OCI-LY3 (cell line): Measurements from ENCODE around the gene SETBP1.

ENCODE experiments used
- EZH2phosphoT487 ChIP-seq: fragments of 200-600 bp; shearing (Covaris generic); IDR thresholded peaks from 2 replicates; pipeline ENCODE4 v1.6.1; 2018; ENCODE audit warnings: antibody characterized with exemption, mixed run types, low read depth
- TF ChIP-seq, protein P1 (sequence below): fragments of 200-600, 300-600 bp; sonication (generic); IDR thresholded peaks from 2 replicates; pipeline ENCODE4 v1.5.1; 2014; ENCODE audit warnings: antibody characterized with exemption, low read length, low read depth

DNA sequence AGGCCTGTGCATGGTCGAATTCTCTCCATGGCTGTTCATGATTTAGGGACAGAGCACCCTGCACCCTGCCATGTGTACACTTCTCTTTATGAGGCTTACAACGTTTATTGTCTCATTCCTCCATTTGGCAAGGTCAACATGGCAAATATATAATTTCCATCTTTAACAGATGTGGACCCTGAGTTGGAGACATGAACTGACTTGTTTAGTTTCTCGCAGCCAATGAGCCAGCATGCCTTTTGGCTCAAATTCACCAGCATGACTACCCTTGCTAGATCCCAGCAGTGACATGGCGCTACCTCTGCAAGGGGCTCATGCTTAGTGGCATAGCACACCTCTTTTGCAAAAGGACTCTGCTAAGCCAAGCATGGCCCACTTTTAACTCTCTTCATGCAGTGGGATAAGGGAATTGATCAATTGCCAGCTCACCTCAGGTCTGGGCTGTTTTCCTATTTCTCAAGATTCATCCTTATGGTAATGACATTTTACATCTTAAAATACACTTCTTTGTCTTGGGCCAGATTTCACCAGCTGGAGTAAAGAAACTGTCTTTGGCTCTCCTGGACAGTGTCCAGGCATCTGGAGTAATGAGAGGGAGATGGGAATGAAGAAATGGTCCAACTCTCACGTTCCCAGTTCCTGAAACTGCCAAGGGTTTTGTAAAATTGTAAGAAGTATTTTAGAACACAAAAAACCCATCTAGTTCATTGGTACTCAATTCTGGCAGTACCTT lies 159.5 kb downstream of the SETBP1 start:
- TF ChIP-seq, protein P1, sequence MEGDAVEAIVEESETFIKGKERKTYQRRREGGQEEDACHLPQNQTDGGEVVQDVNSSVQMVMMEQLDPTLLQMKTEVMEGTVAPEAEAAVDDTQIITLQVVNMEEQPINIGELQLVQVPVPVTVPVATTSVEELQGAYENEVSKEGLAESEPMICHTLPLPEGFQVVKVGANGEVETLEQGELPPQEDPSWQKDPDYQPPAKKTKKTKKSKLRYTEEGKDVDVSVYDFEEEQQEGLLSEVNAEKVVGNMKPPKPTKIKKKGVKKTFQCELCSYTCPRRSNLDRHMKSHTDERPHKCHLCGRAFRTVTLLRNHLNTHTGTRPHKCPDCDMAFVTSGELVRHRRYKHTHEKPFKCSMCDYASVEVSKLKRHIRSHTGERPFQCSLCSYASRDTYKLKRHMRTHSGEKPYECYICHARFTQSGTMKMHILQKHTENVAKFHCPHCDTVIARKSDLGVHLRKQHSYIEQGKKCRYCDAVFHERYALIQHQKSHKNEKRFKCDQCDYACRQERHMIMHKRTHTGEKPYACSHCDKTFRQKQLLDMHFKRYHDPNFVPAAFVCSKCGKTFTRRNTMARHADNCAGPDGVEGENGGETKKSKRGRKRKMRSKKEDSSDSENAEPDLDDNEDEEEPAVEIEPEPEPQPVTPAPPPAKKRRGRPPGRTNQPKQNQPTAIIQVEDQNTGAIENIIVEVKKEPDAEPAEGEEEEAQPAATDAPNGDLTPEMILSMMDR, result no peak
- no peak for TF ChIP-seq EZH2phosphoT487
